HG02763 (cell line): Measurements from ENCODE around the gene BCL2A1.
"Not testable (repeated sequence)": the region's sequence is repeated elsewhere in the genome, so short reads cannot be mapped to it uniquely, and the experiment has no call there.

Experiments used
- ATAC-seq: cut with Tn5 transposase; IDR thresholded peaks from one replicate; pipeline ENCODE4 v1.9.1; 2021; ENCODE audit warnings: mild to moderate bottlenecking, moderate library complexity; ENCODE audit not compliant: unreplicated experiment

Gene BCL2A1

DNA sequence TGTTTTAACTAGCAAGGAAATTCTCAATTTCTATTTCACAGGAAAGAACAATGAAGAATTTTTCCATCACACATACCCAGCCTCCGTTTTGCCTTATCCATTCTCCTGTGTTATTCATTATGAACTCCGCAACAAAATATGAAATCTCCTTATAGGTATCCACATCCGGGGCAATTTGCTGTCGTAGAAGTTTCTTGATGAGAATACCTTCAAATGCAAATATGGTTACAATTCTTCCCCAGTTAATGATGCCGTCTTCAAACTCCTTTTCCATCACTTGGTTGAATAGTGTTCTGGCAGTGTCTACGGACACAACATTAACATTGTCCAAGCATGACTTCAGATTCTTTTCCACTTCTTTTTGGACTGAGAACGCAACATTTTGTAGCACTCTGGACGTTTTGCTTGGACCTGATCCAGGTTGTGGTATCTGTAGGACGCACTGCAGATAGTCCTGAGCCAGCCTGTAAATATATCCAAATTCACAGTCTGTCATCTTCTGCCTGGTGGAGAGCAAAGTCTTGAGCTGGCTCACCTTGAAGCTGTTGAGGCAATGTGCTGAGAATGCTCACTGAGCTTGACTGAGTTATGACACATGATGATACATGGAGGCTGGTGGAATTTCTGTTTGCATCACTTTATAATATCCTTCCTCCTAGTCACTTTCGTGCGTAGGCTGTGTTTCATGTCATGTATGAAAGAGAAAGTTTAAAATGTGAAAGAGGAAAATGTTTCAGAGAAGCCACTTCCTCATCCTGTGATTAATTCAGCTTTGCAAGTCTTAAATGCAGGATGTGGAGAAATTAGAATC lies at the start of gene BCL2A1:
TSS of gene BCL2A1 (minus strand) at position 573 of the 811 bp plus-strand sequence. CDS start at position 496, 77 bp downstream.
- ATAC-seq = peak; percentile 45

DNA sequence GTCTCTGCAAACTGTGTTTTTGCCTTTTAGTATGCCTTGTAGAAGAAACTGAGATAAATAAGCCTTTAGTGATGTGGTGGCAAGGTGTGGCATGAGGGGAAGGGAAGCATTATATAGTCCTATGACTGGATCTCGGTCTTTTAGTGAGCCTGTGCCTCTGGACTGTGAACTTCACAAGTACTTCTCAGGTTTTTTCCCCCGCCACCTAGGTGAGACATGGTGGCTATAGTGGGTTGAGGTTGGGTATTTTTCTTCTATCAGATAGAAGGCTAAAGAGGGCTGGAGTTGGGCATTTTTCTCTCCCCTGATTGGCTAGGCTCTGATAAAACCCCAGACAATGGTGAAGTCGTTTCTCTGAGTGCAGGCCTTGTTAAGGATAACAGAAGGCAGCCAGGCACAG lies 49.7 kb upstream of the BCL2A1 start:
- no peak for ATAC-seq

DNA sequence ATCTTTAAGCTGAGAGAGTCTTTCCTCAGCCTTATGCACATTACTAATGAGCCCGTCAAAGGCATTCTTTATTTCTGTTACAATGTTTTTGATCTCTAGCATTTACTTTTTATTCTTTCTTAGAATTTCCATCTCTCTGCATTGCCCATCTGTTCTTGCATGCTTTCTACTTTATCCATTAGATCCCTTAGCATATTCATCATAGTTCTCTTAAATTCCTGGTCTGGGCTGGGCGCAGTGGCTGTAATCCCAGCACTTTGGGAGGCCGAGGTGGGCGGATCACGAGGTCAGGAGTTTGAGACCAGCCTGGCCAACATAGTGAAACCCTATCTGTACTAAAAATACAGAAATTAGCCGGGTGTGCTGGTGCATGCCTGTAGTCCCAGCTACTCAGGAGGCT lies 49.2 kb upstream of the BCL2A1 start:
- ATAC-seq = not testable (repeated sequence)

DNA sequence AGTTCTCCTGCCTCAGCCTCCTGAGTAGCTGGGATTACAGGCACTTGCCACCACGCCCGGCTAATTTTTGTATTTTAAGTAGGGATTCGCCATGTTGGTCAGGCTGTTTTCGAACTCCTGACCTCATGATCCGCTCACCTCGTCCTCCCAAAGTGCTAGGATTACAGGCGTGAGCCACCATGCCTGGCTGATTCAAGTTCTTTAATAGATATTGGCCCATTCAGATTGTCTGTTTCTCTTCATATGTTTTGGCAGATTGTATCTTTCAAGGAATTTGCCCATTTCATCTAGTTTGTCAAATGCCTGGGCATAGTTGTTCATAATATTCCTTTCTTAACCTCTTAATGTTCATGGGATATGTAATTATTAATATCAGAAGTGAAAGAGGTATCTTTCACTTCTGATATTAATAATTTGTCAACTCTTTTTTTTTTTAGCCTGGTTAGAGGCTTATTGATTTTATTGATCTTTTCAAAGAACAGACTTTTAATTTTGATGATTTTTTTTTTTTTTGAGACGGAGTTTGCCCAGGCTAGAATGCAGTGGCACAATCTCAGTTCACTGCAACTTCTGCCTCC lies 48.3 kb upstream of the BCL2A1 start:
- ATAC-seq = no peak

DNA sequence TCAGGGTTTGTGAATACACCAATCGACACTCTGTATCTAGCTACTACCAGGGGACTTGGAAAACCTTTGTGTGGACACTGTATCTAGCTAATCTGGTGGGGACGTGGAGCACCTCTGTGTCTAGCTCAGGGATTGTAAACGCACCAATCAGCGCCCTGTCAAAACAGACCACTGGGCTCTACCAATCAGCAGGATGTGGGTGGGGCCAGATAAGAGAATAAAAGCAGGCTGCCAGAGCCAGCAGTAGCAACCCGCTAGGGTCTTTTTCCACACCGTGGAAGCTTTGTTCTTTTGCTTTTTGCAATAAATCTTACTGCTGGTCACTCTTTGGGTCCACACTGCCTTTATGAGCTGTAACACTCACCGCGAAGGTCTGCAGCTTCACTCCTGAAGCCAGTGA lies 46.1 kb upstream of the BCL2A1 start:
- ATAC-seq = not testable (repeated sequence)

DNA sequence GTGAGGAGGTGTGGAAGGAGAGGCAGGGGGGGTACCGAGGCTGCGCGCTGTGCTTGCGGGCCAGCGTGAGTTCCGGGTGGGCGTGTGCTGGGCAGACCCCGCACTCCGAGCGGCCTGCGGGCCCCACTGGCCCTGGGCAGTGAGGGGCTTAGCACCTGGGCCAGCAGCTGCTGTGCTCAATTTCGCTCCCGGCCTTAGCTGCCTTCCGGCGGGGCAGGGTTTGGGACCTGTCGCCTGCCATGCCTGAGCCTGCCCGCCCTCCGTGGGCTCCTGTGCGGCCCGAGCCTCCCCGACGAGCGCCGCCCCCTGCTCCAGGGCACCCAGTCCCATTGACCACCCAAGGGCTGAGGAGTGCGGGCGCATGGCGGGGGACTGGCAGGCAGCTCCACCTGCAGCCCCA lies 45.5 kb upstream of the BCL2A1 start:
- not testable (repeated sequence) for ATAC-seq

DNA sequence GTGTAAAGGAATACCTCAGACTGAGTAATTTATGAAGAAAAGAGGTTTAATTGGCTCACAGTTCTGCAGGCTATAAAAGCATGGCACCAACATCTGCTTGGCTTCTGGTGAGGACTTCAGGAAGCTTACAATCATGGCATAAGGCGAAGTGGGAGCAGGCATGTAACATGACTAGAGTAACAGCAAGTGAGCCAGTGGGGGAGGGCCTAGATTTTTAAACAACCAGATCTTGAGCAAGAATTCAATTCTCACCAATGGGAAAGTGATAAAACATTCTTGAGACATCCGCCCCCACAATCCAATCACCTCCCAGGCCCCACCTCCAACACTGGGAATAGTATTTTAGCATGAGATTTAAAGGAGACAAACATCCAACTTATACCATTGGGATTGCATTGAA lies 44.2 kb upstream of the BCL2A1 start:
- no peak for ATAC-seq

DNA sequence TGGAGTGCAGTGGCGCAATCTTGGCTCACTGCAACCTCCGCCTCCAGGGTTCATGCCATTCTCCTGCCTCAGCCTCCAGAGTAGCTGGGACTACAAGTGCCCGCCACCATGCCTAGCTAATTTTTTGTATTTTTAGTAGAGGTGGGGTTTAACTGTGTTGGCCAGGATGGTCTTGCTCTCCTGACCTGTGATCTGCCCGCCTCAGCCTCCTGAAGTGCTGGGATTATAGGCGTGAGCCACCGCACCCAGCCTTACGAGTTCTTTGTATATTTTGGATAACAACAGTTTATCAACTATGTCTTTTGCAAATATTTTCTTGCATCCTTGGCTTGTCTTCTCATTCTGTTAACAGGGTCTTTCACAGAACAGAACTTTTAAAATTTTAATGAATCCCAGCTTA lies 43.2 kb upstream of the BCL2A1 start:
- ATAC-seq = not testable (repeated sequence)

DNA sequence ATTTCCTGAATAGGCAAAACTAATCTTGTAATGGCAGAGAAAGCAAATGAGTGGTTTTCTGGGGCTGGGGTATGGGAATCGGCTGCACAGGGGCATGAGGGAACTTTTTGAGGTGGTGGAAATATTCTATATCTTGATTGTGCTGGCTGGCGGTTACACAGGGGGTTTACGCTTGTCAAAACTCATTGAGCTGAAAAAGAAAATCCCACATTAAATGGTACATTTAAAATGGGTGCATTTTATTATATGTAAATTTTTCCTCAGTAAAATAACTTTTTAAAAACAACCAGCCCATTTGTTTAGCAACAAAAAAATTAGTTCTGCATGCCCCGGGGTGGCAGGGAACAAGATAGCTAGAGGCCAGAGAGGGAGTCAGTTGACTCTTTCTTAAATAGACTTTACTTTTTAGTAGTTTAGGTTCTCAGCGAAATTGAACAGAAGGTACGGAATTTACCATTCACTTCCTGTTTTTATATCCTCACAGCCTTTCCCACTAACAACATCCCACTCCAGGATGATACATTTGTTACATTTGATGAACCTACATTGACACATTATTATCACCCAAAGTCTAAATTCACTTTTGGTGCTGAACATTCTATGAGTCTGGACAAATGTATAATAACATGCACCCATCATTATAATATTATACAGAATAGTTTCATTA lies 41.2 kb upstream of the BCL2A1 start:
- no peak for ATAC-seq

DNA sequence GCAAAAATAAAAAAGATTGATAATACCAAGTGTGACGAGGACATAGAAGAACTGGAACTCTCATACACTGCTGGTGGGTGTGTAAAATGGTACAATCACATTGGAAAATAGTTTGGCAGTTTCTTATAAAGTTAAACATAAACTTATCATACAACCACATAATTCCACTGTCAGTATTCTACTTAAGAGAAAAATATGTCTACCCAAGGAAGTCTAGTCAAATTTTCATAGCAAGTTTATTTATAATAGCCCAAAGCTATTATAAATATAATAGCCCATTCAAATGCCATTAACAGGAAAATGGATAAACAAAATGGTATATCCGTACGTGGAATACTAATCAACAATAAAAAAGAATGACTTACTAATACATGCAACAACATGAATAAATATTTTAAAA lies 40.6 kb upstream of the BCL2A1 start:
- no peak for ATAC-seq

DNA sequence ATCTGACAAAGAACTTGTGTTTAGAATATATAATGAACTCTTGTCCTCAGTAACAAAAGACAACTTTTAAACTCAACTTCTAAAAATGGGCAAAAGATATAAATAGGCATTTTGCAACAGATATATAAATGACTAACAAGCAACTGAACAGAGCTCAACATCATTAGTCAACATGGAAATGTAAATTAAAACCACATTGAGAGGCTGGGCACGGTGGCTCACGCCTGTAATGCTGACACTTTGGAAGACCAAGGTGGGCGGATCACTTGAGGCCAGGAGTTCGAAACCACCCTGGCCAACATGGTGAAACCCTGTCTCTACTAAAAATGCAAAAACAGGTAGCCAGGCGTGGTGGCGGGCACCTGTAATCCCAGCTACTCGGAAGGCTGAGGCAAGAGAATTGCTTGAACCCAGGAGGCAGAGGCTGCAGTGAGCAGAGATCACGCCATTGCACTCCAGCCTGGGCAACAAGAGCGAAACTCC lies 40.1 kb upstream of the BCL2A1 start:
- ATAC-seq = not testable (repeated sequence)

DNA sequence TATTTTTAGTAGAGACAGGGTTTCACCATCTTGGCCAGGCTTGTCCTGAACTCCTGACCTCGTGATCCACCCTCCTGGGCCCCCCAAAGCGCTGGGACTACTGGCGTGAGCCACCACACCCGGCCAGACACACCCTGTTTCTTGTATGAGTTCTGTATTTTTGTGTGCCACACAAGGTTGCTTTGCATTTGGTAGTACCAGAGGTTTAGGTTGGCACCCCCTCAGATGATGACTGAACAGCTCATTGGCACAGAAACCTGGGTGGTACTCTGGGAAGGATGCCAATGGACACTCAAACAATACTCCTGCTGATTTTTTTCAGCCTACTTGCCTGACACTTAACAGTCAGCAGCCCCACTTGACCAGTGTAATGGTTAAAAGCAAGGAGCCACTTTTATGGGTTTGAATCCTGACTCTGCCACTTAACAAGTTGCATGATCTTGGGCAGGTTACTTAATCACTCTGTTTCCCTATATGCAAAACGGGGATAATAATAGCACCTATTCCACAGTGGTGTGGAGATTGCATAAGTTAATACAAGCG lies 39.2 kb upstream of the BCL2A1 start:
- no peak for ATAC-seq

DNA sequence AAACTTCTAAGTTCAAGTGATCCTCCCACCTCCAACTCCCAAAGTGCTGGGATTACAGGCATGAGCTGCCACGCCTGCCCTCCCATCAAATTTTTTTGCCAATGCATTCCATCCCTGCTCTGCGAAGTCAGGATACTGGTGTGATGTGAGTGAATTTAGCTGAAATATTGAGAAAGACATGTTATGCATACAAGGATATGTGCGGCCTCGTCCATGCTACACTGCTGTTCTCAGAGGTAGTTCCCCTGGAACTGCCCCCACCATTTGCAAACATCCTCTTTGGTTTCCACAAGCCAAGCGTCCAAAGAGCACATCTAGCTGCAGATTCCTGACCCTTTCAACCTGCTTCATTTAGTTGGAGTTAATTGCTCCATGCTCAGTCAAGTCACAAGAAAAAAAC lies 36.5 kb upstream of the BCL2A1 start:
- no peak for ATAC-seq

DNA sequence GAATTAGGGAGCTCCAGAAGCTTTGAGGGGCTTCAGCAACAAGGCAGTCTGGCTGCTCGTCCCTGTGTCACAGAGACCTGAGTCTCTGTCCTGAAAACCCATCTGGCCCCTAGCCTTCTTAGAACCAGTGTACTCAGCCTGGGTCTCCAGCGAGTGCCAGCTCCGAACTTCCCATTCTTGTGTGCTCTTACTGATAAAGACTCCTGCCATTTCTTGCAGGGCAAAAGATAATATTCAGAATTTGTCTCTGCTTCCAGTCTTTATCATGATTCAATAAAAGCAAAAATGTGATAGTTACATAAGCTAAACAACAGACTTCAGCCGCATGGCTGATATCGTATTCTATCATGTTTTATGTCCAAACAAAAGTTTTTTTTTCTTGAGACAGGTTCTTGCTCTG lies 36.0 kb upstream of the BCL2A1 start:
- no peak for ATAC-seq

DNA sequence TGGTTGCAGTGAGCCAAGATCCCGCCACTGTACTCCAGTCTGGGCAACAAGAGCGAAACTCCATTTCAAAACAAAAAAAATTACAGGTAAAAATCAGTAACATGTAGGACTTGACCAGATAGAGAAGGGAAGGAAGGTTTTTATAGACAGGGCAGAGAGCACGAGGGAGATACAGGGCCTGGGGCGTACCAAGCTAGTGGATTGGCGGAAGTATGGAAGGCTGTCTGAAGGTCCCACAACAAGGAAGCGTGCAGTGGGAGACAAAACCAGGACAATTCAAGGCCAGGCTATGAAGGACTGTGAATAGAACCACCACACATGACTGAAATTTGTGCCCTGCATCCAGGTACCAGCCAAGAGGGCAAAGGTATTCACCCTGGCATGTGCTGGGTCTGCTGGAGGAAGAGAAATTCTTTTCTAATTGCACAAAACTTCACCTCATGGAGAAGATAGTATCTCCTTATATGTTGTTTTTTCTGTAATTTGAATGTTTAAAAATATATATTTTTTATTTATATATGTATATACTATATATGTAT lies 33.0 kb upstream of the BCL2A1 start:
- no peak for ATAC-seq

DNA sequence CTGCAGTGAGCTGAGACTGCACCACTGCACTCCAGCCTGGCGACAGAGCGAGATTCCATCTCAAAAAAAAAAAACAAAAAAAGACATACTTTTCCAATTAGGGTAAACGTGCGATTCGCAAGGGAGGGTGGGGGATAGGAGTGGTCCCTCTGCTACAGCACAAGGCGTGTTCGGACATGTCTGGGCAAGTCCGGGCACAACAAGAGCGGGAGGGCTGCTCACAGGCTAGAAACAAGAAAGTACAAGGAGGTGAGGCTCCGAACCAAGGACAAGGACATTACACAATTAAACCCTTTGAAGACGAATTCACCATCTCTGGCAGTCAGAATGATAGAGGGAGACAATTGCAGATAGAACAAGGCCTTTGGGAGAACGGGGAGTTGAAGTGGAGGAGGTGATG lies 32.2 kb upstream of the BCL2A1 start:
- no peak for ATAC-seq

DNA sequence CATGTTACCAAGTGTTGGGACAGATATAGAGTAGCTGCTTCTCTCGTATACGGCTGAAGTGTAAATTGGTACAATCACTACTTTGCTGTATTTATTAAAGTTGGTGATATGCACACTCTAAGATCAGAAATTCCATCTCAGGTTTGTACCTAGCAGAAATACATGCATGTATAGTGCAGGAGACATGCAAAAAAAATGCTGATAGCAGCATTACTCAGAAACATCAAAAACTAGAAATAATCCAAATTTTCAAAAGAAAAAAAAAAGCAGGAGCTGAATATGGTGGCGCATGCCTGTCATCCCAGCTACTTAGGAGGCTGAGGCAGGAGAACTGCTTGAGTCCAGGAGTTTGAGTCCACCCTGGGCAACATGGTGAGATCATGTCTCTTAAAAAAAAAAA lies 31.3 kb upstream of the BCL2A1 start:
- ATAC-seq = no peak

DNA sequence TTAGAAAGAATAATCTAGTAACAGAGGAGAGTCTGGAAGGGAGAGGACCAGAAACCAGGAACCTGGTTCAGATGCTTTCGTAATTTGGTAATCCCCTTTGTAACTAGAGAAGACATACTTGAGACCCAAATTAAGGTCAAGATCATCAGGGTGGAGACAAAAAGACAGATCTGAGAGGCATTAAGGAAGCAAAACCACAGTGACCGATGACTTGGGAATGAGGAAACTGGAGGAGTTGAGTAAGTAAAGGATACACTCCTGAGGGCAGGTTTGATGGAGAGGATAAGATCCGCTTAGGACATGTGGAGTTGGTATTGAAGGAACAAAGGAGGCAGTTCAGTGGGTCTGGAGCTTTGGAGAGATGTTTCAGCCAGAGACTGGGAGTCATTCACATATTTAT lies 23.6 kb upstream of the BCL2A1 start:
- ATAC-seq = no peak

DNA sequence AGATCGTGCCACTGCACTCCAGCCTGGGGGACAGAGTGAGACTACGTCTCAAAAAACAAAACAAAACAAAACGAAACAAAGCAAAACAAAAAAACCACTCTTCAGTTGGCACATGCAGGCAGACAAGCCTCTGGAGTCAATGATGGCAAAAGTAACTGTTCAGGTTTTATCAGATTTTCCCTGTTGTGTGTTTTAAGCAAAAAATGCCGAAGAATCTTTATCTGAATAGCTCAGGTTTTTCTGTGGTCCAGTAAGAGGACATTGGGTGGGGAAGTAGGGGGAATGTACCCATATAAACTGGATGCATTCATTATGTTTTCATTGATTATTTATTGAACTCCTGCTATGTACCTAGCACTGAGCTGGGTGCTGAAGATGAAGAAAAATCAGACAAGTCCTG lies 20.8 kb upstream of the BCL2A1 start:
- ATAC-seq = no peak

DNA sequence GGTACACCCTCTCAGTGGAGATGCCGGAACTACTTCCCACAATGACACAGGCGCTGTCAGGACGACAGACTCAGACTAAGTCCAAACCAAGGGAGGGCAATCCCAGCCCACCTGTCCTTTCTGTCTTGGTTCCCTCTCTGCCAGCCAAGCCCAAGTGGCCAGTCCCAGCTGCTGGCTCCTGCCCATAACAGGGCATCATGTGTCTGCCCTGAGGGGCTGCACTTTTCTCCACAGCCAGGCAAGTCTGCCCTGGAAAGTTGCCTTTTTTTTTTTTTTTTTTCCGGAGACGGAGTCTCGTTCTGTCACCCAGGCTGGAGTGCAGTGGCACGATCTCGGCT lies 20.0 kb upstream of the BCL2A1 start:
- no peak for ATAC-seq

DNA sequence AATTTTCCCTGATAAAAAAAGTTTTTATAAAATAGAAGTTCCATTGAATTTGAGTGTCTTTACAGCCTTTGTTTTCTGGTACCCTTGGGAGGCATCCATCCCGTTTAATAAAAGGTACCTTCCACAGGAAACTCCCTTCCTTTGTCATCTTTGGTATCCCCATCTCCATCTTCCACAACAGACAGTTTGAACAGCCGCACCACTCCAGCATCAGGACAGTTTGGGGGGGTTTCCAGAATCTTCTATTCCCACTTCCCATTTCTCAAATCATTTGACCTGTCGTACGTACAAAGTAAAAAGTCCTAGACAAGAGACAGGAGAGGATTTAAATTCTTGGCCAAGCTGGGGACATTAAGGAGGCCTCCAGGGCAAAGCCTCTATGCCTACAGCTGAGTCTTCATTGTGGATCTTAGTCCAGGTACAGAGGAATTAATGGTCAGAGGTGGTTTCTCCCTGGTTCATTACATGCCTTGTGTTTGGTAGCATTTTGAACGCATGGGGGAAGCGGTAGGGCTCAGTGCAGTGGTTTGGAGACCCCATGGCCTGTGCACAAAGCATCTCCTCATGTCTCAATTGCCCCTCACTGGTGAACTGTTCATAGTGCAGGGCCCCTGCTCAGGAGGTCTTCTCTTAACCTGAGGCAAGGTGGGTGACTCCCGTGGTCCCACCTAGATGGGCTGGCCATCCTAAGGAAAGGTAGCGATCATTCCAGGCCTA lies 19.4 kb upstream of the BCL2A1 start:
- ATAC-seq = no peak
